HTR-8/SVneo (cell line): ENCODE data around the gene ELAPOR1.

ENCODE experiments used
- DNase-seq: peaks from one replicate; pipeline ENCODE4 v3.0.0; 2011; ENCODE audit warnings: low spot score, mixed read lengths; ENCODE audit not compliant: insufficient read length
- FAIRE-seq: peaks from 2 replicates; lab custom pipeline; 2011; peaks lifted over from hg19 to GRCh38; lab: Jason Lieb, UNC

The ELAPOR1 gene

GRCh38 chr1:109113590-109114341 is at the start of gene ELAPOR1:
TSS of gene ELAPOR1 (plus strand) at chr1:109114115. CDS start at chr1:109114184, 69 bp downstream.
- DNase-seq (no peak), FAIRE-seq (no peak)

GRCh38 chr1:109065137-109065536 is 48.8 kb upstream of the ELAPOR1 start:
- FAIRE-seq (no peak), DNase-seq (no peak)

GRCh38 chr1:109067883-109068282 is 46.0 kb upstream of the ELAPOR1 start:
- no peak for DNase-seq
- no peak for FAIRE-seq

- DNase-seq (no peak), FAIRE-seq (no peak)
Observed at GRCh38 chr1:109069294-109069693, 44.6 kb upstream of the ELAPOR1 start.

- DNase-seq (peak; percentile 91), FAIRE-seq (peak; percentile 54)
Observed at GRCh38 chr1:109075531-109076490, 38.1 kb upstream of the ELAPOR1 start, which contains the start of gene TAF13. TSS of gene TAF13 (minus strand) at chr1:109076003. CDS start at chr1:109075947, 56 bp downstream.

- FAIRE-seq (no peak), DNase-seq (no peak)
Observed at GRCh38 chr1:109078317-109078716, 35.6 kb upstream of the ELAPOR1 start.

- DNase-seq (no peak), FAIRE-seq (no peak)
Observed at GRCh38 chr1:109079240-109079622, 34.7 kb upstream of the ELAPOR1 start.

GRCh38 chr1:109080441-109081082 is 33.4 kb upstream of the ELAPOR1 start:
- FAIRE-seq (no peak), DNase-seq (no peak)

GRCh38 chr1:109083501-109083900 is 30.4 kb upstream of the ELAPOR1 start:
- DNase-seq (no peak), FAIRE-seq (no peak)

GRCh38 chr1:109083923-109084322 is 30.0 kb upstream of the ELAPOR1 start:
- FAIRE-seq = no peak
- no peak for DNase-seq

- no peak for DNase-seq
- no peak for FAIRE-seq
Observed at GRCh38 chr1:109084563-109085517, 29.1 kb upstream of the ELAPOR1 start.

- DNase-seq (no peak), FAIRE-seq (no peak)
Observed at GRCh38 chr1:109089242-109090015, 24.5 kb upstream of the ELAPOR1 start.

- FAIRE-seq (no peak), DNase-seq (peak; percentile 56)
Observed at GRCh38 chr1:109090196-109091077, 23.5 kb upstream of the ELAPOR1 start, which contains the start of gene TMEM167B. TSS of gene TMEM167B (plus strand) at chr1:109090764. CDS start at chr1:109090873, 109 bp downstream.

- DNase-seq (no peak), FAIRE-seq (no peak)
Observed at GRCh38 chr1:109091078-109091838, 22.7 kb upstream of the ELAPOR1 start.

GRCh38 chr1:109091839-109092193 is 22.1 kb upstream of the ELAPOR1 start:
- FAIRE-seq = no peak
- no peak for DNase-seq

- FAIRE-seq (no peak), DNase-seq (no peak)
Observed at GRCh38 chr1:109094377-109094803, 19.5 kb upstream of the ELAPOR1 start.

- FAIRE-seq (no peak), DNase-seq (no peak)
Observed at GRCh38 chr1:109094871-109095270, 19.0 kb upstream of the ELAPOR1 start.
